HepG2 (cell line): ENCODE results near the gene CUL7. TPM values are rescaled to one million over a fixed set of nuclear protein-coding genes. Genes with fewer than 3 reads are reported as not detected.

Source experiments
- CEBPG ChIP-seq: IDR thresholded peaks from 2 replicates; pipeline ENCODE4 v1.6.1; 2016
- HIC2 ChIP-seq: sonication (generic); formaldehyde crosslinking; IDR thresholded peaks from 2 replicates; pipeline ENCODE4 v1.9.0; 2022; ENCODE audit warnings: low read depth, missing genetic modification reagents
- MBNL3 ChIP-seq: fragments of 250-450 bp; sonication (Bioruptor Pico); conservative IDR thresholded peaks from 2 replicates; pipeline ENCODE4 v1.8.0; 2022; ENCODE audit warnings: mild to moderate bottlenecking, inconsistent platforms
- NRL ChIP-seq: sonication (generic); formaldehyde crosslinking; IDR thresholded peaks from 2 replicates; pipeline ENCODE4 v1.5.0; 2020; ENCODE audit warnings: missing genetic modification reagents, mild to moderate bottlenecking, moderate library complexity, borderline replicate concordance
- RBM39 ChIP-seq: fragments of 200-400 bp; formaldehyde crosslinking; IDR thresholded peaks from one replicate; pipeline ENCODE4 v1.6.1; 2018; ENCODE audit warnings: antibody characterized with exemption, mild to moderate bottlenecking, low read depth, low read length; ENCODE audit not compliant: poor library complexity, severe bottlenecking
- THAP8 ChIP-seq: sonication (generic); formaldehyde crosslinking; IDR thresholded peaks from 2 replicates; pipeline ENCODE4 v1.5.1; 2020; ENCODE audit warnings: missing genetic modification reagents, mild to moderate bottlenecking, borderline replicate concordance
- ZBTB14 ChIP-seq: sonication (generic); formaldehyde crosslinking; IDR thresholded peaks from 2 replicates; pipeline ENCODE4 v1.4.0; 2020; ENCODE audit warnings: missing genetic modification reagents
- ZBTB40 ChIP-seq, 2 experiments: fragments of 450-650 bp in 1 of 2; sonication (generic) in 1 of 2; formaldehyde crosslinking in 1 of 2; IDR thresholded peaks; 2 replicates each; pipeline versions ENCODE4 v1.6.1 to v1.8.0; 2016 to 2022; ENCODE audit warnings: antibody characterized with exemption in 1 of 2, mild to moderate bottlenecking in 1 of 2, missing genetic modification reagents in 1 of 2
- ZNF18 ChIP-seq: sonication (generic); formaldehyde crosslinking; IDR thresholded peaks from 2 replicates; pipeline ENCODE4 v1.8.0; 2022; ENCODE audit warnings: mild to moderate bottlenecking, missing genetic modification reagents; ENCODE audit not compliant: insufficient replicate concordance
- ZNF296 ChIP-seq: sonication (generic); formaldehyde crosslinking; conservative IDR thresholded peaks from 2 replicates; pipeline ENCODE4 v1.5.0; 2020; ENCODE audit warnings: mild to moderate bottlenecking, missing genetic modification reagents
- ZNF343 ChIP-seq: sonication (generic); formaldehyde crosslinking; IDR thresholded peaks from 2 replicates; pipeline ENCODE4 v1.4.0; 2020; ENCODE audit warnings: mild to moderate bottlenecking, missing genetic modification reagents
- ZNF7 ChIP-seq: IDR thresholded peaks from 2 replicates; pipeline ENCODE4 v1.6.1; 2016; ENCODE audit warnings: missing biosample characterization, missing genetic modification reagents
- ZNF879 ChIP-seq: sonication (generic); formaldehyde crosslinking; IDR thresholded peaks from 2 replicates; pipeline ENCODE4 v1.8.1; 2023; ENCODE audit warnings: missing genetic modification reagents
- polyA plus RNA-seq, 8 experiments: library from polyadenylated mRNA; depleted of rRNA in 3 of 8; stranded (reverse) in 7 of 8; unstranded in 1 of 8; fragments of >200 nt; fragmentation: Illumina TruSeq in 4 of 8; extraction: Trizol in 4 of 8; gene quantifications; 2 replicates each; pipeline versions ENCODE4 v1.2.1 to v1.2.3, GENCODE V29; 2011 to 2016; ENCODE audit warnings: low read depth in 4 of 8, missing spikeins in 1 of 8, mixed read lengths in 1 of 8; ENCODE audit not compliant: insufficient read depth in 1 of 8
- total RNA-seq, 5 experiments: library from RNA; depleted of rRNA; stranded (reverse); fragments of >200 nt; fragmentation: Illumina TruSeq; extraction: Trizol; gene quantifications; 2 replicates each; pipeline ENCODE4 v1.2.3, GENCODE V29; 2016; ENCODE audit warnings: low read depth in 1 of 5

The CUL7 gene
- total and polyA plus RNA-seq, 2 of the 13 experiments (the other 11 are each of a cell fraction or from before 2014, with no cell fraction given): 32.0 to 60.7 TPM

- no peak for TF ChIP-seq ZNF7 (CRISPR knock-in tag)
- no peak for TF ChIP-seq THAP8 (CRISPR knock-in tag)
- 0 out of 2 replicates have a peak, but pooled peaks have one; percentile 42 for TF ChIP-seq ZNF879 (CRISPR knock-in tag)
- peak; percentile 71; the same call in 1 of the 2 replicates for TF ChIP-seq HIC2
- TF ChIP-seq MBNL3: no peak
- peak; percentile 55; the same call in 1 of the 2 replicates for TF ChIP-seq NRL (CRISPR knock-in tag)
- TF ChIP-seq ZNF296: peak; percentile 77; the same call in 1 of the 2 replicates
- no peak for TF ChIP-seq ZBTB14 (CRISPR knock-in tag)
- TF ChIP-seq ZBTB40 (IDR thresholded peaks at IDR 0.05): no peak
- TF ChIP-seq ZBTB40 (CRISPR knock-in tag; IDR thresholded peaks at IDR 0.05): no peak; the same call in 1 of the 2 replicates
- TF ChIP-seq ZNF18: peak; percentile 65
- TF ChIP-seq RBM39: peak; percentile 80
- peak; percentile 74; the same call in 1 of the 2 replicates for TF ChIP-seq ZNF343 (CRISPR knock-in tag)
- peak; percentile 59; the same call in 1 of the 2 replicates for TF ChIP-seq CEBPG (CRISPR knock-in tag)
Measured at GRCh38 chr6:43060034-43060754, 6.5 kb upstream of the CUL7 start (continued).
